ENCODE results near the gene MXD1.

MXD1 gene

GRCh38 chr2:69979902-69980807 is 65.2 kb downstream of the MXD1 start:
- DNase-seq, result no peak

- DNase-seq, result no peak
Observed at GRCh38 chr2:69983392-69983966, 68.6 kb downstream of the MXD1 start.

GRCh38 chr2:69985216-69985615 is 70.3 kb downstream of the MXD1 start:
- no peak for DNase-seq

- DNase-seq, result no peak
Observed at GRCh38 chr2:69985688-69986087, 70.8 kb downstream of the MXD1 start.

- DNase-seq, result no peak
Observed at GRCh38 chr2:69986691-69987090, 71.8 kb downstream of the MXD1 start.

- DNase-seq, result no peak
Observed at GRCh38 chr2:69988086-69988635, 73.3 kb downstream of the MXD1 start.

- DNase-seq, result no peak
Observed at GRCh38 chr2:69989009-69989408, 74.1 kb downstream of the MXD1 start.

- DNase-seq, result no peak
Observed at GRCh38 chr2:69989441-69990105, 74.7 kb downstream of the MXD1 start.

Measured in NCI-H1105 treated with DMSO at 0.1 percent for 48 hours (cell line).